ENCODE results near the gene DPP7. TPM values are rescaled to one million over a fixed set of nuclear protein-coding genes. Genes with fewer than 3 reads are reported as not detected.
A peak's percentile ranks its signal among the peaks of the same experiment; 100 is the strongest.
"Not testable (repeated sequence)": the region's sequence is repeated elsewhere in the genome, so short reads cannot be mapped to it uniquely, and the experiment has no call there.

DPP7 gene
- total and polyA plus RNA-seq, 7 donors = 34.8 to 75.3 (median 67.4) TPM

GRCh38 chr9:137065336-137065967, 49.1 kb downstream of the DPP7 start:
- DNase-seq (no peak), ATAC-seq (no peak)
- H3K27me3 ChIP-seq (ENCODE audit: insufficient read depth in 3 of 3, low read length in 2 of 3) = peaks cover 0 to 10% (median 5%) of the 10 kb centered on the region in 3 donors
- 93 to 95% (median 93%) methylated on average over 22 to 23 of the region's 23 CpGs for WGBS, 3 donors
- no peaks in the 10 kb centered on the region for H3K4me1 ChIP-seq
- no peaks in the 10 kb centered on the region for H3K9me3 ChIP-seq
- H3K36me3 ChIP-seq (ENCODE audit: insufficient read depth in 1 of 2, low read depth in 1 of 2) = no peaks in the 10 kb centered on the region
- no peak overlapping the region for H3K4me3 ChIP-seq
- intact Hi-C loops (cut with DNase I) = loop anchor here (2.0 to 10.0 kb wide), 2 partner anchors 19 to 281 kb away; partner anchors contain the start of gene NPDC1 (in 1 of the 2)
- no peak overlapping the region for H3K27ac ChIP-seq
- TF ChIP-seq CTCF (IDR thresholded peaks at IDR 0.05) = no peak

GRCh38 chr9:137064880-137065164, 49.7 kb downstream of the DPP7 start:
- no peak for TF ChIP-seq CTCF (IDR thresholded peaks at IDR 0.05)
- no peaks in the 10 kb centered on the region for H3K9me3 ChIP-seq
- H3K36me3 ChIP-seq (ENCODE audit: insufficient read depth in 1 of 2, low read depth in 1 of 2) = no peaks in the 10 kb centered on the region
- intact Hi-C loops (cut with DNase I) = loop anchor here (2.0 to 10.0 kb wide), 2 partner anchors 18 to 280 kb away; partner anchors contain the start of gene NPDC1 (in 1 of the 2)
- DNase-seq = no peak
- WGBS, 3 donors = 85 to 91% (median 87%) methylated on average over 12 of the region's 12 CpGs
- H3K27ac ChIP-seq = no peak overlapping the region
- no peak for ATAC-seq
- H3K27me3 ChIP-seq (ENCODE audit: insufficient read depth in 3 of 3, low read length in 2 of 3) = peaks cover 0 to 10% (median 5%) of the 10 kb centered on the region in 3 donors
- no peaks in the 10 kb centered on the region for H3K4me1 ChIP-seq
- no peak overlapping the region for H3K4me3 ChIP-seq

DNA sequence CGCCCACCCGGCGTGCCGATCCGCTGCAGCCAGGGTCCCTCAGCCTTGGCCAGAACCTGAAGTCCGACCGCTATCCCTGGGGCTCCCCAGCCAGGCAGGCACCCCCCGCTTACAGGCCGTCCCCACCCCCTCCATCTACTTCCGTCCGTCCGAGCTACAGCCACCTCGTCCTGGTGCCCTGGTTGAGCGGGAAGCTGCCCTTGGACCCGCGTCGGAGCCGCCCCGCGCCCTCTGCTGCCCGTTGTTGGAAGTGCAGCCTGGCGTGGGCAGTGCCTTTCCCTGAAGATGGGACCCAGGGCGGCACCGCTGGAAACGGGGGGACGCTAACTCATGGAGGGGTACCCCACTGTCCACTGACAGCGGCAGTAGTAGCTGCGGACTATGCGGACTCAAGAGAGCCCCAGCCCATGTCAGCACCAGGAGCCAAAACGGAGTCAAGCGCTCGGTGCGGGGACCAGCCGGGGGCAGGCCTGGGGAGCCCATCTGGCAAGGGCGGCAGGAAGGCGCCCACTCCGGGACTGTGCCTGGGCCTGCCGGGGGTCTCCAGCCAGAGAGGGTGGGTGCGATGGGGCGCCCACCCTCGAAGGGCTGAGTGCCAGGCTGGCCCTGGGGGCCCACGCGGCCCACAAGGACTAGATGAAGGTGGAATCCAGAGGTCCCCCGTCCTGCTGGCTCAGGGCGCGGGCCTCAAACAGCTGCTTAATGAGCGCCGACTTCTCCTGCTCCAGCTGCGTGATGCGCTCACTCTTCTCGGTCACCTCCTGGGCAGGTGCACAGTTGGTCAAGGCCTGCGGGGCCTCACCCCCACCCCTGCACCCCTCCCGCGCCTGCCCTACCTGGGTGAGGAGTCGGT, 50.3 kb downstream of the DPP7 start:
- H3K36me3 ChIP-seq (ENCODE audit: insufficient read depth in 1 of 2, low read depth in 1 of 2) = no peaks in the 10 kb centered on the region
- WGBS, 3 donors = 46 to 50% (median 48%) methylated on average over 50 to 55 of the region's 55 CpGs
- no peaks in the 10 kb centered on the region for H3K9me3 ChIP-seq
- TF ChIP-seq CTCF (IDR thresholded peaks at IDR 0.05) = peak; percentile 92
- H3K4me3 ChIP-seq = no peak overlapping the region
- peaks cover 0 to 4% (median under 1%) of the 10 kb centered on the region in 3 donors for H3K27me3 ChIP-seq (ENCODE audit: insufficient read depth in 3 of 3, low read length in 2 of 3)
- H3K27ac ChIP-seq = no peak overlapping the region
- ATAC-seq (peak; percentile 57 to 80 (median 72)), DNase-seq (peak; percentile 74 to 83)
- intact Hi-C loops (cut with DNase I) = loop anchor here (2.0 to 10.0 kb wide), 2 partner anchors 17 to 279 kb away; partner anchors contain the start of gene NPDC1 (in 1 of the 2)
- no peaks in the 10 kb centered on the region for H3K4me1 ChIP-seq

- ATAC-seq = peak in 1 of 4 donors; percentile 9
- H3K9me3 ChIP-seq = no peaks in the 10 kb centered on the region
- H3K4me3 ChIP-seq = no peak overlapping the region
- DNase-seq = no peak
- H3K27ac ChIP-seq = no peak overlapping the region
- intact Hi-C loops (cut with DNase I) = loop anchor here (2.0 to 10.0 kb wide), 2 partner anchors 17 to 279 kb away; partner anchors contain the start of gene NPDC1 (in 1 of the 2)
- TF ChIP-seq CTCF (IDR thresholded peaks at IDR 0.05) = no peak
- no peaks in the 10 kb centered on the region for H3K36me3 ChIP-seq (ENCODE audit: insufficient read depth in 1 of 2, low read depth in 1 of 2)
- H3K27me3 ChIP-seq (ENCODE audit: insufficient read depth in 3 of 3, low read length in 2 of 3) = no peaks in the 10 kb centered on the region
- 83 to 86% (median 86%) methylated on average over 25 to 26 of the region's 26 CpGs for WGBS, 3 donors
- no peaks in the 10 kb centered on the region for H3K4me1 ChIP-seq
Observed at GRCh38 chr9:137063311-137064026, 51.1 kb downstream of the DPP7 start.

DNA sequence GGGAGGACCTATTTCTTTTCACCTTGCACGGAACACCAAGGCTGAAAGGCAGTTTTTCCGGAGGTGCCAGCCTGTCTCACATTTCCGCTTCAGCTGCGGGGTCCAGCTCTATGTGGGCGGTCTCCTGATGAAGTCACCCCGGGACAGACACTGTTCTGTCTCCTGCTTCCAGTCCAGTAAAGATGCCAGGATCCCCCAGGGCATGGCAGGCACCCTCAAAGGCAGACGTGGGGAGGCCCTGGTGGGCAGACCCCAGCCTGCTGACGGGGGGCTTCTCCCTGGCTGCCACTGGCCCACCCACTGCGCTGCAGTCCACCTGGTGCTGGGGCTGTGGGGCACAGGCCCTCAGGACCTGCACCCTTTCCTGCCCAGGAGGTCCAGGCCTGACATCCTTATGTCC, 51.7 kb downstream of the DPP7 start:
- not testable (repeated sequence) for H3K4me3 ChIP-seq

More for the DNA sequence above, 51.7 kb downstream of the DPP7 start:
- H3K27ac ChIP-seq; H3K27me3 ChIP-seq (ENCODE audit: insufficient read depth in 3 of 3, low read length in 2 of 3); ATAC-seq; H3K9me3 ChIP-seq; H3K36me3 ChIP-seq (ENCODE audit: insufficient read depth in 1 of 2, low read depth in 1 of 2); H3K4me1 ChIP-seq; DNase-seq: not testable (repeated sequence)
- WGBS, 3 donors = 76 to 89% (median 81%) methylated on average over 5 to 9 of the region's 9 CpGs
- intact Hi-C loops (cut with DNase I) = loop anchor here (10.0 kb wide), 1 partner anchor 278 kb away; no protein-coding TSS in a partner anchor
